NCI-H187 (cell line): ENCODE data around the gene TMEM222.
"Not testable (repeated sequence)": the region's sequence is repeated elsewhere in the genome, so short reads cannot be mapped to it uniquely, and the experiment has no call there.

ENCODE experiments used
- DNase-seq, 2 experiments: peaks; one replicate each; lab custom pipeline; 2025; lab: John Stamatoyannopoulos, UW

Gene TMEM222

DNA sequence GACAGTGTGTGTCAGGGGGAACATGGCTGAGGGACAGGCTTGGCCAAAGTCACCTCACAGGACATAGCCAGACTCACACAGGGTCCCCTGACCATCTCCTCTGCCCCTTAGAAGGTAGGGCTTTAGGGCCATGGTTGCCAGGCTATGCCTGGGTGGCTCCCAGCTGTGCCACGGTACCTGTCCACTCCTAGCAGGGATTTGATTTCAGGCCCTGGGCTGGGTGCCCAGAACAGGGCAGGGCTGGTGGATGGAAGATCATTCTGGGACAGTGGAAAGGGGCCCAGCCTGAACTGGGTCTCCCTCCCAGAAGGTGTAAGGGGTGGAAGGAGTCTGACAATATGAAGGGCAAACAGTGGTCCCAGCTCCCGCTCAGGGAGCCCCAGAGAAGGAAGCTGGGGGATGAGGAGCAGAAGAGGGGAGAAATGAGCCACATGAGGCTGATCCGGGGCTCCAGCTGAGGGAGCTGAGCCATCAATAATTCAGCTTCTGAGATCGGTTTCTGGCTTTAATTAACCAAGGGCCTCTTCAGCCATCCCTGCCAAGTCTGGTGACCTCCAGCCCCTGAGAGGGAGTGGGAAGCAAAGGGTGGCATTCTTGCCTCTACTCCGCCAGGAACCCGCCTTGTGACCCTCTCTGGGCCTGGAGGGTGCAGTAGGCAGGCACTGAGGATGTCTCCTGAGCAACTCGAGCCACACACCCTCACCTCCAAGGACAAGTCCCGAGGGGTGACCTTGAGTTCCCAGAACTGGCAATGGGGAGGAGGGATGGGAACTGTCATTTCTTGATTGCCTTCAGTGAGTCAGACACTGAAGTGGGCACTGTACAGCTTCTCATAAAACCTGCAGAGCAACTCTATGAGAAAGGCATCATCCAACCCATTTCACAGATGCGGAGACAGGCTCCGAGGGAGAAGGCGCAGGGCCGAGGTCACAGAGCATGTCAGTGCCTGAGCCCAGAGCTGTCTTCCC lies 59.1 kb downstream of the TMEM222 start:
- DNase-seq = no peak

DNA sequence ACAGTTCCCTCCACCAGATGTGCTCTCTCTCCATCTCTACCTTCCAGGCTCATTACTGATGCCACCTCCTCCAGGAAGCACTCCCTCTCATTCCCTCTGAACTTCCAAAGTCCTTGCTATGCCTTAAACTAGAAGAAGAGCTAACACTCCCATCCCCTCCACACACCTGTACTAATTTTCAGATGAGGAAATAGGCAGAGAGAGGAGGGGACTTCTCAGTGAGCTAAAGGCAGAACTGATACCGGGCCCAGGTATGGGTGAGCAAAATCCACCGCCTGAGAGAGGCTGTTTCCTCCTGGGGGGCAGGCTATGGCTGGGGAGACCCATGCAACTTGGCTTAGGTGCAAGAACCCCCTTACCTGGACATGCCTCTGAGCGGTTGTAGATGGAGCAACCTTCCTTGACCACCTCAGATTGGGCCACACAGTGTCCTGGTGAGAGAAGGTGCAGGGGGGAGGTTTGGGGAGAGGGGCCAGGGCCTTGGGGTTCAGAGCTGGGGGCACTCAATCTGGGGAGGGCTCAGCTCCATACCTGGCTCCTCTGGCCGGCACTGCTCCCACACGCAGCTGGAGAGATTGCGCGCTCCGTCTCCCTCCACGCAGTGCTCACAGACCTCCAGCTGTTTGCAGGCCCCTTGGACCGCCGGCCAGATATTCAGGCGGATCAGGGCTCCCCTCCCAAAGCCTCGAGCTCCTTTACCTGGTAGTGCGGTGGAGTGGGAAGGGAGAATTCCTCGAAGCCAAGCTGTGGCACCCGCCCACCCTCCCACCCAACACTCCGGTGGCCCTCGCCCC lies 60.2 kb downstream of the TMEM222 start:
- no peak for DNase-seq

DNA sequence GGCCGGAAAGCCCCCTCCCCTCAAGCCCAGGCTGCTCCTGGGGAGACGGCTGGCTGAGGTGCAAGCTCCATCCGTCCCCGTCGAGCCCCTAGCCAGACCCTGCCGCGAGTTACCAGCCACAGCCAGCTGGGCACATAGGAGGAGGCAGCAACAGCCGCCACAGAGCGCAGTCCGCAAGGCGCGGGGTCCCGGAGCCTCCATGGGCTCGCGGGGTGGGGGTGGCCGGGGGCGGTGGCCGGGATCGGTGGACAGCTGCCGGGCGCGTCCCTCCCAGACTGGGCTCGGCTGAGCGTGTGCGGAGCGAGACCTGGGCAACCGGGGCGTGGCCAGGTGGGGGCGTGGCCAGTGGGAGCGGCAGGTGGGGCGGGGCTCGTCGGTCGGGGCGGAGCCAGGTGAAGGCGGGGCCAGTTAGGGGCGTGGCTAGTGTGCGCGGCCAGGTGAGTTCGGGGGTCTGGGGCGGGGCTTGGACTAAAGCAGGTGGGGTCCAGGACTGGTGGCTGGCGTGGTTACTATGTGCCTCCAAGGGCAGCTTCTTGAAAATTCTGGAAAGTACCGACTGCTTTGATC lies 61.2 kb downstream of the TMEM222 start, which contains the start of gene CD164L2:
TSS of gene CD164L2 (minus strand) at position 295 of the 567 bp plus-strand sequence. CDS start at position 201, 94 bp downstream.
- peak; percentile 26 to 49 for DNase-seq

DNA sequence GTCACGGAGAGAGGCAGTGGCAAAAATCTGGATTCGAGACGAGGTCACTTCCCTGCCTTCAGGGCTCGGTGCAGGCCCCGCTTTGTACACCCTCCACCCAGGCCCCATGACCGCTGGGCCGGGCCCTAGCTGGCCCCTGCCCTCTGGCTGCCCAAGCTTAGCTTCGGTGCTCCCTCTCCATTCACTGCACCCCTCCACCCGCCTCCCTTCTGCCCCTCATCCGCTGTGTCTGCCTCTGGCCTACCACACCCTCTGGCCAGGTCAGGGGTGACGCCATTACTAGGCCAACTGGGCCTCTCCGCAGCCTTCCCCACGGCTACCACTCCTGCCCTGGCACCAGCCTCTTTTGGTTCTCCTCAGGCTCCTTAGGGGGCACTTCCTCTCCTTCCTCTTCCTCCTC lies 61.7 kb downstream of the TMEM222 start:
- no peak for DNase-seq

DNA sequence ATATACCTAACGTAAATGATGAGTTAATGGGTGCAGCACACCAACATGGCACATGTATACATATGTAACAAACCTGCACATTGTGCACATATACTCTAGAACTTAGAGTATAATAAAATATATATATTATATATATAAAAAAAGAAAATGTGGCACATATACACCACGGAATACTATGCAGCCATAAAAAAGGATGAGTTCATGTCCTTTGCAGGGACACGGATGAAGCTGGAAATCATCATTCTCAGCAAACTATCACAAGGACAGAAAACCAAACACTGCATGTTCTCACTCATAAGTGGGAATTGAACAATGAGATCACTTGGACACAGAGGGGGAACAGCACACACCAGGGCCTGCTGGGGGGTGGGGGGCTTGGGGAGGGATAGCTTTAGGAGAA lies 62.8 kb downstream of the TMEM222 start:
- DNase-seq = not testable (repeated sequence)
